T-helper 1 cell treated with Interleukin-12 subunit alpha and Interleukin-12 subunit beta and Interleukin-4 antibody, amounts not matched to agents 30 μg/mL and 1 μg/mL, for 36 hours (primary cell): ENCODE data around the gene SERTAD3.
"Not testable (repeated sequence)": the region's sequence is repeated elsewhere in the genome, so short reads cannot be mapped to it uniquely, and the experiment has no call there.

Experiments
- H3K27ac Mint-ChIP-seq: one replicate; pipeline ENCODE4 v1.8.0; 2021; ENCODE audit warnings: mild to moderate bottlenecking, mixed read lengths
- H3K27me3 Mint-ChIP-seq: one replicate; pipeline ENCODE4 v1.8.0; 2021; ENCODE audit warnings: low read depth, mixed read lengths
- H3K36me3 Mint-ChIP-seq: one replicate; pipeline ENCODE4 v1.8.0; 2021; ENCODE audit warnings: low read depth, mixed read lengths
- H3K4me1 Mint-ChIP-seq: one replicate; pipeline ENCODE4 v1.8.0; 2021; ENCODE audit warnings: low read depth, mixed read lengths
- H3K4me3 Mint-ChIP-seq: one replicate; pipeline ENCODE4 v1.8.0; 2021; ENCODE audit warnings: mild to moderate bottlenecking, moderate library complexity, mixed read lengths
- H3K9me3 Mint-ChIP-seq: one replicate; pipeline ENCODE4 v1.8.0; 2021; ENCODE audit warnings: mixed read lengths

Gene SERTAD3

DNA sequence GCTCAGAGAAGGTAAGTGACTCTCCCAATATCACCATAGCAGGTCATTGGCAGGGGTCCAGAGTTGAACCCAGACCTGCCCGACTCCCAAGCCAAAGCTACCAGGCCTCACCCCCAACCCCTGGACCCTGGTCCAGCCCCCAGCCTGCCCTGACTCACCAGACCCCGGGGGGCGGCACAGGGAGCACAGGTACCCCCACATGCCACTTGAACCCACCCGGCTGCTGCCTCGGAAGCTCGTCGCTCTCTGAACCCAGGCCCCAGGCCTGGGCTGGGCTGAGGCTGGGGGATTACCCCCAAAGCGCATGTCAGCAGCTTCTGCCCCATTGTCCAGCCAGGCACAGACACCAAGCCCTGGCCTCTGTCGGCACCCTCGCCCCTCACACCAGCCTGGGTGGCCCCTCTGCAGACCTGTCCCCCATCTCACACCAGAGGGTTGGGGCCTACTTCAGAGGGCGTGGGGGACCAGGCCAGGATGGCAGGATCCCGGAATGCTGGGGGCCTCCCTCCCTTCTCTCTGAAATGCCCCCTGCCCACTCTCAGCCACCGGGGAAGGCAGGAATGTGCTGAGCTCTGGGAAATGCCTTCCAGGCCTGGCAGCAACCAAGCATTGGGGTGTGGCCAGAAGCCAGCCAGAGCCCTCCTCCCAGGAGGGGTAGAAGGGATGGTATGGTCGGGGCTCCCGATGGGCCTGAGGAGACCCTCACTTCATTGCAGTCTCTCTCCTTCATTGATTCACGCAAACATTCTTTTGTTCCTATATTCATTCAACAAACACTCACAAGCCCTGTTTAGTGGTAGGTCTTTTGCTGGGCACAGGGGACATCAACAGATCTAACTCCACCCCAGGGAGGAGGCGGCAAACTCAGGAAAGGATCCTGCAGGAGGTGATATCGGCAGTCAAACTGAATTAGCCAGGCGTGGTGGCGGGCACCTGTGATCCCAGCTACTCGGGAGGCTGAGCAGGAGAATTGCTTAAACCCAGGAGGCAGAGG is 29.3 kb downstream of the SERTAD3 start:
- H3K4me1 Mint-ChIP-seq: peaks cover 31% of the 10 kb centered on the region
- H3K9me3 Mint-ChIP-seq: no peaks in the 10 kb centered on the region
- peaks cover 2% of the 10 kb centered on the region for H3K27me3 Mint-ChIP-seq
- H3K36me3 Mint-ChIP-seq: no peaks in the 10 kb centered on the region
- no peak overlapping the region for H3K27ac Mint-ChIP-seq
- H3K4me3 Mint-ChIP-seq: no peak overlapping the region

GRCh38 chr19:40413291-40413845 is 30.8 kb downstream of the SERTAD3 start, which contains the start of gene PRX:
PRX (minus strand) TSS chr19:40413378; CDS start chr19:40407932, 5,446 bp downstream.
- Mint-ChIP-seq H3K4me3 (no peak within 1 kb of the TSS), H3K9me3 (no peaks in the 10 kb centered on the region), H3K36me3 (no peaks in the 10 kb centered on the region), H3K4me1 (peaks cover 22% of the 10 kb centered on the region), H3K27ac (no peak within 1 kb of the TSS), H3K27me3 (peaks cover 2% of the 10 kb centered on the region)

DNA sequence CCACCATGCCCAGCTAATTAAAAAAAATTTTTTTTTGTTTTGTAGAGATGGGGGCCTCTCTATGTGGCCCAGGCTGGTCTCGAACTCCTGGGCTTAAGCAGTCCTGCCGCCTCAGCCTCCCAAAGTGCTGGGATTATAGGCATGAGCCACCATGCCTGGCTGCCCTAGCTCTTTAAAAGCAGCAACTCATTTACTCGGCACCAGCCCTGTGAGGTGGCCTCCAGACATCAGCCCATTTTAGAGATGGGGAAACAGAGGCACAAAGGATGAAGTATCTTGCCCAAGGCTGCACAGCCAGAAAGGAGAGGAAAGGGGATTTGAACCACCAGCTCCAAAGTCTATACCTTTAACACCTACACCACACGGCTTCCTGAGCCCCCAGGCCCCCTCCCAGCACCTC is 31.3 kb downstream of the SERTAD3 start:
- no peak overlapping the region for H3K4me3 Mint-ChIP-seq
- H3K27ac Mint-ChIP-seq: no peak overlapping the region
- H3K9me3 Mint-ChIP-seq: no peaks in the 10 kb centered on the region
- peaks cover 21% of the 10 kb centered on the region for H3K4me1 Mint-ChIP-seq
- H3K27me3 Mint-ChIP-seq: peaks cover 2% of the 10 kb centered on the region
- no peaks in the 10 kb centered on the region for H3K36me3 Mint-ChIP-seq

- Mint-ChIP-seq H3K36me3 (no peaks in the 10 kb centered on the region), H3K4me3 (no peak overlapping the region), H3K27me3 (peaks cover 2% of the 10 kb centered on the region), H3K4me1 (peaks cover 18% of the 10 kb centered on the region), H3K9me3 (no peaks in the 10 kb centered on the region), H3K27ac (no peak overlapping the region)
Measured at GRCh38 chr19:40411958-40412499, 32.1 kb downstream of the SERTAD3 start.

GRCh38 chr19:40411125-40411842 is 32.9 kb downstream of the SERTAD3 start:
- Mint-ChIP-seq H3K27me3 (peaks cover 2% of the 10 kb centered on the region), H3K4me1 (peaks cover 14% of the 10 kb centered on the region), H3K4me3 (no peak overlapping the region), H3K9me3 (no peaks in the 10 kb centered on the region), H3K27ac (no peak overlapping the region), H3K36me3 (no peaks in the 10 kb centered on the region)

- Mint-ChIP-seq H3K4me1 (peaks cover 10% of the 10 kb centered on the region), H3K9me3 (no peaks in the 10 kb centered on the region), H3K36me3 (no peaks in the 10 kb centered on the region), H3K27ac (no peak overlapping the region), H3K27me3 (peaks cover 2% of the 10 kb centered on the region), H3K4me3 (no peak overlapping the region)
Measured at GRCh38 chr19:40410030-40410389, 34.1 kb downstream of the SERTAD3 start.

DNA sequence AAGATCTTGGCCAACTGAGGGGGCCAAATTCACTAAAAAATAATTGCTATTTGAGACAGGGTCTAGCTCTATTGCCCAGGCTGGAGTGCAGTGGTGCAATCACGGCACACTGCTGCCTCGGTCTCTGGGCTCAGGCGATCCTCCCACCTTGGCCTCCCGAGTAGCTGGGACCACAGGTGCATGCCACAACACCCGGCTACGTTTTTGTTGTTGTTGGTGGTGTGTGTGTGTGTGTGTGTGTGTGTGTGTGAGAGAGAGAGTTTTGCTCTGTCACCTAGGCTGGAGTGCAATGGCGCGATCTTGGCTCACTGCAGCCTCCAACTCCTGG is 35.6 kb downstream of the SERTAD3 start:
- H3K36me3 Mint-ChIP-seq, H3K27me3 Mint-ChIP-seq, H3K9me3 Mint-ChIP-seq, H3K4me3 Mint-ChIP-seq, H3K27ac Mint-ChIP-seq: not testable (repeated sequence)
- H3K4me1 Mint-ChIP-seq: peaks cover 11% of the 10 kb centered on the region

DNA sequence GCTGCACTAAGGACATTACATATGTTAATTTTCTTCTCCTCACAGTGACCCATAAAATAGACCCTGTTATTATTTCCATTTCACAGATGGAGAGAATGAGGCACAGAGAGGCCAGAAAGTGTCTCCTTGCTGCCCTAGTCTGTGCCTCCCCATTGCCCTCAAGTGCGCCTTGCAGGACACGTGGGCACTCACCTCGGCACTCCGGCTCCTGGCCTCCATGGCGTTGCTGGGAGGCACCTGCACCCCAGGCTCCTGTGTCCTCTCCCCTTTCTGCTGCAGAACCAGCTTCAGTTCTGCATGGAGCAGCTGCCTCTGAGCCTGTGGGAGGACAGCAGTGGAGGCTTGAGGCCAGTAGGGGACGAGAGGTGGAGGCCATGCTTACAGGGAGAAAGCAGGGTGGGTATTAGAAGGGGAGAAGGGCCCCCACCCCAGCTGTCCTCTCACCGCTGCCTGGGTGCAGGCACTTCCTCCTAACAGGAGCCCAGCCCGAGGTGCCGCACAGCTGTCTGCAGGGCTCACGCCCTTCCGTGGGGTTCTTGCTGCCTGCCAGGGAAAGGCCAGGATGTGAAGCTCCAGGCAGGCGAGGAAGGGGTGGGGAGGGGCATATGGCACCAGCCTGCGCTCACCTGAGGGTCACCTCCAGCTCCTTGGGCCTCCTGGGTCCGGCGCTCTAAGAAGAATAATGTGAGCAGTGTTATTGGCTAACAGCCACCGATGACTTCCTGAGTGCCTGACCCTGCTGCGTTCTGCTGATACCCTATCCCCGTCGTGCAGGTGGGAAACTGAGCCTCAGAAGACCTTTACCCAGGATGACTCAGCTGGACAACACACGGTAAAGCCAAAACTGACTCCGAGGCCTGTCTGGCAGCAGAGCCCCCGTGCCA is 36.2 kb downstream of the SERTAD3 start:
- no peak overlapping the region for H3K27ac Mint-ChIP-seq
- peaks cover 2% of the 10 kb centered on the region for H3K27me3 Mint-ChIP-seq
- no peak overlapping the region for H3K4me3 Mint-ChIP-seq
- H3K36me3 Mint-ChIP-seq: no peaks in the 10 kb centered on the region
- H3K4me1 Mint-ChIP-seq: peaks cover 14% of the 10 kb centered on the region
- H3K9me3 Mint-ChIP-seq: no peaks in the 10 kb centered on the region

GRCh38 chr19:40403262-40403984 is 40.7 kb downstream of the SERTAD3 start:
- no peaks in the 10 kb centered on the region for H3K36me3 Mint-ChIP-seq
- peak overlapping the region; percentile 88 for H3K27ac Mint-ChIP-seq
- peak overlapping the region; percentile 95 for H3K4me3 Mint-ChIP-seq
- H3K4me1 Mint-ChIP-seq: peaks cover 22% of the 10 kb centered on the region
- peaks cover 9% of the 10 kb centered on the region for H3K27me3 Mint-ChIP-seq
- no peaks in the 10 kb centered on the region for H3K9me3 Mint-ChIP-seq

- H3K9me3 Mint-ChIP-seq: no peaks in the 10 kb centered on the region
- H3K27me3 Mint-ChIP-seq: peaks cover 9% of the 10 kb centered on the region
- peaks cover 14% of the 10 kb centered on the region for H3K4me1 Mint-ChIP-seq
- no peak overlapping the region for H3K4me3 Mint-ChIP-seq
- no peak overlapping the region for H3K27ac Mint-ChIP-seq
- H3K36me3 Mint-ChIP-seq: no peaks in the 10 kb centered on the region
Measured at GRCh38 chr19:40400559-40400958, 43.6 kb downstream of the SERTAD3 start.

GRCh38 chr19:40398417-40399131 is 45.6 kb downstream of the SERTAD3 start:
- H3K4me3 Mint-ChIP-seq: no peak overlapping the region
- H3K27ac Mint-ChIP-seq: no peak overlapping the region

GRCh38 chr19:40397568-40397906 is 46.6 kb downstream of the SERTAD3 start:
- no peak overlapping the region for H3K4me3 Mint-ChIP-seq
- peaks cover 7% of the 10 kb centered on the region for H3K4me1 Mint-ChIP-seq
- H3K9me3 Mint-ChIP-seq: no peaks in the 10 kb centered on the region
- H3K27me3 Mint-ChIP-seq: peaks cover 9% of the 10 kb centered on the region
- H3K36me3 Mint-ChIP-seq: no peaks in the 10 kb centered on the region
- H3K27ac Mint-ChIP-seq: no peak overlapping the region

More at GRCh38 chr19:40398417-40399131, 45.6 kb downstream of the SERTAD3 start:
- no peaks in the 10 kb centered on the region for H3K9me3 Mint-ChIP-seq
- no peaks in the 10 kb centered on the region for H3K36me3 Mint-ChIP-seq
- peaks cover 13% of the 10 kb centered on the region for H3K4me1 Mint-ChIP-seq
- peaks cover 9% of the 10 kb centered on the region for H3K27me3 Mint-ChIP-seq
